GM18858 (cell line): ENCODE measurements around the gene TOP3B.
A peak's percentile ranks its signal among the peaks of the same experiment; 100 is the strongest.

Experiments
- ATAC-seq: cut with Tn5 transposase; IDR thresholded peaks from one replicate; pipeline ENCODE4 v1.9.1; 2021; ENCODE audit not compliant: unreplicated experiment

Gene TOP3B

DNA sequence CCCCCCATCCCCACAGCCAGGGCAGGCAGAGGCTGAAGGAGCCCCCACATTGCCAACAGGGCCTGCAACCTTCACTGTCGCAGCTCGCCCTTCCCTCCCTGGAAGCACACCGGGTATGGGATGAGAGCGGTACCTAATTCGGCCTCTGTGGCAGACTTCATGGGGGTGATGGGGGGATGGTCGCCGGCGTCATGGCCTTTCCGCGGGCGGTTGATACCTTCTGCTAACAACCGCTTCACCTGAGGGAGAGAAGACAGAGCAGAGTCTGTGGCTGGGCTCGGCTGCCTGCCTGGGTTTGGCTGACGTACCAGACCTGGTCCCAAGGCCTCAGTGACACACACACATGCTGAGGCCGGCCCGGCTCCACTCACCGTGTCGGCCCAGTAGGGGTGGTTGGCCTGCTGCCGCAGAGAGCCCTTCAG is 18.8 kb downstream of the TOP3B start:
- no peak for ATAC-seq

DNA sequence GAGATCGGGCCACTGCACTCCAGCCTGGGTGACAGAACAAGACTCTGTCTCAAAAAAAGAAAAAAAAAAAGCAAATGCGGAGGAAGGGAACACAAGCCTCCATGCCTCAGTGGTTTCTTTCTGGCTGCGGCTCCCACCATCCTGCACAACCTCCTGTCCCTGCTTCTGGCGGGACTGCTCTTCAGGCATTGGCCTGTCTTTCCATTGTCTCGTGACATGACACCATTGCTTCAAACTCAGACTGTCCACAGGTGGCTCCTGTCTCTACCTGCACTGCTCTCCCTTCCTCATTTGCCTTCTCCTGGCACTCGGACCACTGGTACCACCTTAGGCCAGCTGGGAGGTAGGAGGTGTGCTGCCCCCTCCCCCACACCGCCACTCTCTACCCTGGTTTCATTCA is 19.3 kb downstream of the TOP3B start:
- no peak for ATAC-seq

DNA sequence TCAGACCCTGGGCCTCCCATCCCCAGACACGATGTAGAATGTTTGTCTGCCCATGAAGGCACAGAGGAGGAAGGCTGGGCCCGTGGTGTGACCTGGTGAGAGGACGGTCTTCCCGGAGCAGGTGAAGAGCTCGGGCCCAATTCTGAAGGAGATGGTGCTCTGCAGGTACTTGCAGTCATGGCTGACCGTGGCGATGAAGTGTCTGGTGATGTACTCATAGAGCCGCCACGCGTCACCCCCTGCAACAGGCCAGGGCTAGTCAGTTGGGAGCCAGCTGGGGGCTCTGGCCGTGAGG is 20.0 kb downstream of the TOP3B start:
- ATAC-seq, result no peak

DNA sequence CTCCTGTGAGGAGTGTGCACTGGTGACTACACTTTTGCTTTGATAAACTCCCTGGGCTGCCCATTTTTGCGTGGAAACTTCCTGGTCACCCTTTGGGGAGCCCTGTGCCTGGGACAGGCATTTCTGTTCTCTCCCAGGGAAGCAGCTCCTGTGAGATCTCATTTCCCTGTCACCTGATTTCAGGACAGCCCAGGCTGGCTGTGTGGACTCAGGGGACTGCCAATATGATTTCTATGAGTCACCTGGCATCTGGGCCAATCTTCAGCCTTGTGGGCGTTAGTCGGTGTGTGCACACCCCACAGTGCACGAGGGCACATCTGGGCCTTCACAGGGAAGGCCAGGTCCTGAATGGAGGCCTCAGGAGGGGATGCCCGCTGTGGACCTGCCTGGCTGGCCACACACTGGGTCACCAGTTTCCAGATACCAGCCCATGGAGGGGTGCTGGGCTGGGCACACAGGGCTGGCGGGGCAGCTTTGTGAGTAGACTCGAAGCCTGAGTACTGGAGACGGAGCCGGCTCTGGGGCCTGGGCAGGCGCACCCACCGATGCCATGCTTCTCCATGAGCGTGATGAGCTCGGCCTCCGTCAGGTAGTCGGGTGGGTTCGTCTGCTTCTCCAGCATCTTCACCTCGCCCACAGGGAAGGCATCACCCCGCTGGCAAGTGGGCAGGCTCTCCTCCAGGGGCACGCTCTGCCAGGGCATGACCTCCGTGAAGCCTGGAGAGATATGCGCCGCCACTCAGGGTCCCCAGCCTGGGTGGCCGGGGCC is 20.5 kb downstream of the TOP3B start:
- no peak for ATAC-seq

DNA sequence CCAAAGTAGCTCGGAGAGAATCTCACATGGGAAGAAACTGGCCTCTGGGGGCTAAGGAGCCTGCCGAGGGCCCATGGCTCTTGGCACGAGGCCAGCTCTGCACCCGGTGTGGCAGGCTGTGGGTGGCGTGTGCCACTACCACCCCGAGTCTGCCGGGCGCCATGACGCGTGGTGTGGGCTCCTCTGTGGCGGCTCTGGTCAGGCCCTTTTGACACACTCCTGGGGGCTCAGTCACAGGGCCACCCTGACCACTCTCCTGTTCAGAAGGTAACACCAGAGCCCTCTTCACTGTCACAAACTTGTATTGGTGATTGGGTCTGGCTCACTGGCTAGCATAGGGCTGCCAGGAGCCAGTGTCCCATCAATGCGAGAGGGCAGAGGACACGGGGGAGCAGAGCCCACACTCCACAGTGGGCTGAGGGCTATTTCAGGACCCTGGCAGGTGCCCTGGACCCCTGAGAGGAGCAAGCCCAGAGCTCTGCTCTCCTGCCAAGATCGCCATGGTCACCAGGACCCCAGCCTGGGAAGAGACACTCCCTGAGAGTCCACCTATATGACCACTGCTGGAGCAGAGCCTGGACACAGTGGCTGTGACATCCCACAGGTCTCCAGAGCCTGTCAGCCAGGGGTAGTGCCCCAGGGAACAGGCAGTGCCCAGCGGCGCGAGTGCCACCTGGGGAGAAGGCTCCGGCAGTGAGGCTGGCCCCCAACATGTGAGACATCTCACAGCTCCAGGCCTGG is 21.3 kb downstream of the TOP3B start:
- no peak for ATAC-seq

DNA sequence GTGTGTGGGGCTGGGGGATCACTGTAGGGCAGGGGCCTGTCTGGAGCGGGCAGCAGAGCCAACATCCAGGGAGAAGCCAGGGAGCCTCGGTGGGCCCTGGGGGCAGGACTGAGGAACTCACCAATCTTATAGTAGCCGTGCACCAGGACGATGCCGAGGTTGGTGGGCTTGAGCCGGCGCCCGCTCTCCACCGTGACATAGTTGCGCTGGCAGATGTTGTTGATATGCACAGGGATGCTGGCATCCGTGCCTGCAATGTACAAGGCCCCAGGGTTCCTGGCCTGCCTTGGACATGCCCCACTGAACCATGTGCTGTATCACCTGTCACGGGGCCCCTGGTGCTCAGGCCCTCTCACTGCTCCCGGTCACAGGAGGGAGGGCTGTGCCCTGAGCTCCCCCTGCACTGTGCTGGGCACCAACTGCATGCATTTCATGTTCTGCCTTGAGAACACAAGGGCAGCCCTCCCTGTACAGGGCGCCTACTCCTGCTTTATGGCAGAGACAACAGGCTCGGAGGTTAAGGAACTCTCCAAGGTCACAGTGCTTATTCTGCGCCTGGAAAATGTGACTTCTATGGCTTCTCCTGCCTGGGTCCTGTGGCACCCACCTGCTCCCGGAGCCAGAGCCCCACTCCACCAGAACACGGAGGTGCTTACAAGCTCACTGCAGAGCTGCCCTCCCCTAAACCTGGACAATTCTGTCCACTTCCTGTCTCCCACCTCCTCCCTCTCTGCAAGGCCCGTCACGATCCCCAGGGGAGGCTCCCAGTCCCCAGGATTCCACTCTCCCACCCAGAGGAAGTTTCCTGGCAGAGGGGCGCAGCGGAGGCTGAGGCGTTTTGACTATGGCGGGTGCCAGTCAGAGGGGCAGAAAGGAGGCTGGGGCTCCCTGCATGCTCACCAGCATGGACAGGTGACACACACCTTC is 22.1 kb downstream of the TOP3B start:
- no peak for ATAC-seq

DNA sequence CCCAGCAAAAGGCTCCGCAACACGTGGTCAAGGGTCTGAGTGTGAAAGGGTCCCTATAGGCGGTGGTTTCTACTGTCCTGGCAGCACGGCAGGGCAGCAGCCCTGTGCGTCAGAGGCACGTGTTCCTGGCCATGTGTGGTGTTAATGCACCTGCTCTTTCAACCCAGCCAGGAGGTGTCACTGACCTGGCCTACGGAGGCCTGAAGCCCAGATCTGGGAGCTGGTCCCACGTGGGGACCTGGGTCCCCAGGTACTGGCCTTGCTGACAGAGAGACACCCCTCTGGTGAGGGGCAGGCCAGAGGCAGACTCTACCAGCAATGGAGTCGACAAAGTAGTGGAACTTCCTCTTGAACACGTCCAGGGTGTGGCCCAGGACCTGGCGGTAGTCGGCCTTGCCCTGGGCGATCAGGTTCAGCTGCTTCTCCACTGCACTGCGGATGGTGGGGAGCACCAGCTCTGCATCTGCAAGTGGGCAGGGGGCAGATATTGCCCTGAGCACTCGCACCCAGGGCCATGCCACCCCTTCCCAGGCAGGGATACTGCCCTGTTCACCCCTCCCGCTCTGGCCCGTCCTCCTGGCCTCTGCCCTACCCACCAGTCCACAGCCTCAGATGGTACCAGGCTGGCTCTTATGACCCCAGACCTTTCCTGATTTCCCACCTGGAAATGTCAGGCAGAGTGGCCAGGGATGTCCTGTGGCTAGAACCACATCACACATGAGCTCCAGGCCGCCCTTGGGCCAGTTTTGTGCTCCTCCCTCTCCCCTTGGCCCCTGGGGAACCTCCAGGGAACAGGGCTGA is 23.1 kb downstream of the TOP3B start:
- ATAC-seq, result no peak

DNA sequence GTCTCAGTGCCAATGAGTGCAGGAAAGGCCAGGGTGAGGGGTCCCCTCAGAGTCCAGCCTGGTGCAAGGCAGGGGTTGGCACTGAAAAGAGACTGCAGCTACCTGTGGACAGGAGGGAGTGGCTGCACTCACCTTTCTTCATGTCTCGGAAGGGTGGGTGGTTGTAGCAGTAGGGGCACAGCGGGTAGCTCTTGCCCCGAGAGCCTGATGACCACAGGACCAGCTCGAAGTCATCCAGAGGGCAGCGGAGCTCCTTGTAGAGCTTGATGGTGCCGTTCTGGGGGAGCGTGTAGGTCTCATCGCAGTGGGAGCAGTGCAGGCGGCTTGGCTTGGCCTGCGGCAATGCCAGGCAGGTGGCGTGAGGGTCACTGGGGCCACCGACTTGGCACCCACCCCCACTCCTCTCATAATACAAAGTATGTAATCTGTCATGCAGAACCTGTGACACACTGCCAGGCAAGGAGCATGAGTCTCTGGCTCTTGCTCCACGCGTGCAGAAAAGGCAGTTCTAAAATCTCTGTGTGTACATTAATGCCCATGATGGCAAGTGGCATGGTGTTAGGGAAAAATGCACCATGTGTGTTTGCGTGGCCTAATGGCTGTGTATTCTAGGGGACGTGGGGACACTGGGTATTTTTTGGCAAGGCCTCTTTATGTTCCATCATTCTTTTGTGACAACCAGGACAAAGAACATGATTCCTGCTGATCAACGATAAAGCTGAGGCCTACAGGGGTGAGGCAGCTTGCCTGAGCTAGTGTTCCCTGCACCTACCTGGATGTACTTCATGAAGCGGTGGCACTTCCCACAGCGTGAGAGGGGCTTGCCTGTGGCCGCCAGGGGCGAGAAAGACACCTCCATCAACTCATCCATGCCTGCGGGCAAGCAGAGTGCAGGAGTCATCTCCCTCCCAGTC is 24.0 kb downstream of the TOP3B start:
- no peak for ATAC-seq

DNA sequence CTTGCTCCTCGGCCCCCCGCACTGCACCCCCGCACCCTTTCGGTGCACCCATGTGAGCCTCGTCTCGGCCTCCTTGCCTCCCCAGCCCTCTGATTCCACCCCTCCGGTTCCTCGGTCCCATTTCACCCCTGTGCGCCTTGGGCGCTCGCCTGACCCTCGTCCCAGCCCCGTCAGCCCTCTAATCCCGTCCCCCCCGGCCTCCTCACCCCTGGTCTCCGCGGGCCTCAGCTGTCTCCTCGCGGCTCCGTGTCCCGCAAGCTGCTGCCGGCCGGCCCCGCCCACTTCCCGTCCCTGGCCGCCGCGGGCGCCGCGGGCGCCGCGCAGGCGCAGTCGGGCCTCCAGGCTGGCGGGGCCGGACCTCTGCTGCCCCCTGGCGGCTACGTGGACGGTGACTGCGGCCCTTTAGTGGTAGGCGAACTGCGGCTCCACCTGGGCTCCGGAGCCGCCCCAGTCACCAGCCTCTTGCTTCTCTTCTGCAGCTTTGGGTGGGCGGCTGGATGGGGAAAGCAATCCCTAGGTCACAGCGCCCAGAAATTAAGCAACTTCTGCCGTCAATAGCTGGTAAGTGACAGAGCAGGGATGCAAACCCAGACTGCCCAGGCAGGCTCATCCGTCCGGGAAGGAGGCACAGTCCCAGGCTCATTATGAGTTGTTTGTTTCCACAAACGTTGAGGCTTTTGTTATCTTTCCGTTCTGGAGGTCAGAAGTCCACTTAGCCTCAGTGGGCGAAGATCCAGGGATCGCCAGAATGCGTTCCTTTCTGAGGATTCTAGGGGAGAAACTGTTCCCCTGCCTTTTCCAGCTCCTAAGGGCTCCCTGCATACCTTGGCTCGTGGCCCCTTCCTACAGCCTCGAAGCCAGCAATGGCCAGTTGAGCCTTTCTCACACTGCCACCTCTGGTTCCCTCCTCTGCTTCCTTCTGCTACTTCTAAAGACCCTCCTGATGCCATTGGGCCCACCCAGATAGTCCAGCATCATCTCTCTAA is 29.7 kb downstream of the TOP3B start, which contains the start of gene PPM1F:
PPM1F (minus strand) TSS at position 263 of the 986 bp plus-strand sequence. CDS start 6,800 bp downstream, outside the sequence.
- ATAC-seq, result peak; percentile 58

DNA sequence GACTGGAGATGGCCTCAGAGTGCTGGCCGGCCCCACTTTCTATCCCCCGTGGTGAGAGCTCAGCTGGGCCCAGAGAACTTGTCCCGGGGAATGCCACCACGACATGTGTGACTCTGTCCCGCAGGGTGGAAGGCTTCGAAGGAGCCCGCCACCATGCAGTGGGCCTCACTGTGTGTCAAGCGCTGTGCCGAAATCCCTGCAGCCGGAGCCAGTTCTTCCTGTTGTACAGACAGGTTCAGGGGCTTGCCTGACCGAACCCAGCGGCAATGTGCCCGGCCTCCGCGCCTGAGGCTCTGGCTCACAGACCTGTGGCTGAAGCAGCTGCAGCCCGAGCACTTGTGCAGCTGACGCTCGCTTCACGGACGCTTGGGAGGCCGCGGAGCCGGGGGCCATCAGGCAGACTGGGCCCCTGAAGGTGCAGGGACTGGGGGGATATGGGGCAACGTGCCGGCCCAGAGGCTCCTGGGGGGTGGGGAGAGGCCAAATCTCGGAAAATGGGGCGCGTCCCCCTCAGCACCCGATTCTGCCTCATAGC is 30.6 kb downstream of the TOP3B start:
- no peak for ATAC-seq

DNA sequence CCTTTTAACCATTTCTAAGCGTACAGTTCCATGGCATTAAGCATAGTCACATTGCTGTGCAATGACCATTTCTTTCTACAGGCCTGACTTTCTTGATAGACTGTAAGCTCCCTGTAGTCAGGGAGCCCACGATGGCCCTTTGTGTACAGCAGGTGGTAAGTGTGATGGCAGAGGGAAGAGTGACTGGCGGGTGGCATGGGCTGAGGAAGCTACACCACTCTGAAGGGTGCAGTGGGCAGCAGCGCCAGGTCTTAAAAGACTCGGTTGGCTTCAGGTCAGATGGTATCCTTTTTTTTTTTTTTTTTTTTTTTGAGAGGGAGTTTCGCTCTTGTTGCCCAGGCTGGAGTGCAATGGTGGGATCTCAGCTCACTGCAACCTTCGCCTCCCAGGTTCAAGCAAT is 31.5 kb downstream of the TOP3B start:
- ATAC-seq, result no peak

DNA sequence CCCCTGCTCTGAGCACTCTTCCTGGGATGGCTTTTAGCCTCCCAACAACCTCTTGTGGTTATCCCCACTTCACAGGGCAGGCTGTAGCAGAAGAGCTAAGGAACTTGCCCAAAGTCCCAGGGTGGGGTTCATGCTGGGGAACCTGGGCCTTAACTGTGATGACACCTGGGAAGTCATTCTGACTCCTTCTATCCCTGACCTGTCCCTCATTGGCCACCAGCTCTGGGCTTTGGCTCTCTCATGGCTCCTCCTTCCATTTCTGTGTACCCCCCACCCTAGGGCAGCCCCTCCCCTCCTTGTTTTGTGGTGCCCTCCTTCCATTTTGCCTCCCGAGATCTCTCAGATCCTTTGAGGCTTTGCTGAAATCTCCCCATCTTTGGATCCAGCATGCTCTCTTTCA is 32.6 kb downstream of the TOP3B start:
- no peak for ATAC-seq

DNA sequence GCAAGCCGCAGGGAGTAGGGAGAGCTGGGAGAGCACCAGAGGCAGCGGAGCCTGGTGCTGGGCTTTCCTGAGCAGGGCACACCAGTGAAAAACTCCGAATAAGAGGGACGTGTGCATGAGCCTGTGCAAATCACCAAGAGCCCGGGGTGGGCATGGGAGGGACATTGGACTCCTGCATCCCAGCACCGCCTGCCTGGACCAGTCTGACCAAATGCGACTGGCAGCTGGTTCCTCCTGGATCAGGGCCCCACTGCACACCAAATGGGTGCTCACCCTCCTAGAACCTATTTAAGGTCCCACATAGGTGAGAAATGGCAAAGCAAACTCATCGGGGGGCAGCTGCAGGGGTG is 33.0 kb downstream of the TOP3B start:
- no peak for ATAC-seq

DNA sequence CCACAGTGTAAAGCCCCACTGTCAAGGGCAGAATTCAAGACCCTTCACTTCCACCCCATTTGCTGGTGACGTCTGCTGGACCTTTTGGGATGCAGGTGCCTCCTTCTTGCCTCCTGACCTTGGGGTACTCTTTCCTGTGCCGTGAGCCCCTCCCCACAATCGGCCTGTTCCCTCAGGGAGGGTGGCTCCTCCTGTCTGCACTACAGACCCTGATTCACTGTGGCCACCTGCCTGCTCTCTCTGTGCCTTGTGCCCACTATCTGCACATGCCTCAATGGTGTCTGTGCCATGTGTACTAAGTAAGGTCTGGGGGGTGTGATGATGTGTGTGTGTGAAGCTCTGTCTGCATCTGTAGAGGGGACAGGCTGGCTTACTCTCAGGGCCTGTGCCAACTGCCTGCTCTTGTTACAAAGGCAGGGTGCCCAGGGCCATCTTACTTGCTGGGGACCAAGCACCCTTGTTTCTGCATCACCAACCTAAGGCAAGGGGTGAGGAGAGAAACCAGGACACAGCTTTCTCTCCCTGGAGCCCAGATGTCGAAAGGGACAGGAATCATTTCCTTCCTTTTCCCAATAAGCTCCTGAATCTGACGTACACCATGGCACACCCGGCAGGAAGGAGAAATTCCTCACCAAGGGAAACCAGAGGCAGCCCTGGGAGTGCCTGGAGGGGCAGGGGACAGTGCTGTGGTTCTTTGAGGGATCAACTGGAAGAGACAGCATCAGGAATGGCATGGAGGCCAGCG is 33.6 kb downstream of the TOP3B start:
- ATAC-seq, result no peak

DNA sequence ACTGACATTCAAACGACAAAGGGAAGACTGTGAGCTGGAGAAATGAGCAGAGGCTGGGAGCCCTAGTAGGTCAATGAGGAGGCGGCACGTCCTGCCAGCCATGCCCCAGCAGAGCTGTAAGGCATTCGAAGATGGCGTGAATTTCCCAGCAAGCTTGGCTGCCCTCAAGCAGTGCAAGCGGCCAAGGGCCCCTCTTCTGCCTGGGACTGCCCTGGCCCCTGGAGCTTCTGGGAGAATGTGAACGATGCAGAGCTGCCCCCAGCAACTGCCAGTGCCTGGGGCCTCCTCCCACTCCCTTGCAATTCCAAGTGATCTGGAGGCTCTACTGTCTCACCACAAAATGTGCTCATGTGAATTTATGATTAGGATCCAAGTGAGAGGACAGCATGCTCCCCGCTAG is 34.2 kb downstream of the TOP3B start:
- no peak for ATAC-seq

DNA sequence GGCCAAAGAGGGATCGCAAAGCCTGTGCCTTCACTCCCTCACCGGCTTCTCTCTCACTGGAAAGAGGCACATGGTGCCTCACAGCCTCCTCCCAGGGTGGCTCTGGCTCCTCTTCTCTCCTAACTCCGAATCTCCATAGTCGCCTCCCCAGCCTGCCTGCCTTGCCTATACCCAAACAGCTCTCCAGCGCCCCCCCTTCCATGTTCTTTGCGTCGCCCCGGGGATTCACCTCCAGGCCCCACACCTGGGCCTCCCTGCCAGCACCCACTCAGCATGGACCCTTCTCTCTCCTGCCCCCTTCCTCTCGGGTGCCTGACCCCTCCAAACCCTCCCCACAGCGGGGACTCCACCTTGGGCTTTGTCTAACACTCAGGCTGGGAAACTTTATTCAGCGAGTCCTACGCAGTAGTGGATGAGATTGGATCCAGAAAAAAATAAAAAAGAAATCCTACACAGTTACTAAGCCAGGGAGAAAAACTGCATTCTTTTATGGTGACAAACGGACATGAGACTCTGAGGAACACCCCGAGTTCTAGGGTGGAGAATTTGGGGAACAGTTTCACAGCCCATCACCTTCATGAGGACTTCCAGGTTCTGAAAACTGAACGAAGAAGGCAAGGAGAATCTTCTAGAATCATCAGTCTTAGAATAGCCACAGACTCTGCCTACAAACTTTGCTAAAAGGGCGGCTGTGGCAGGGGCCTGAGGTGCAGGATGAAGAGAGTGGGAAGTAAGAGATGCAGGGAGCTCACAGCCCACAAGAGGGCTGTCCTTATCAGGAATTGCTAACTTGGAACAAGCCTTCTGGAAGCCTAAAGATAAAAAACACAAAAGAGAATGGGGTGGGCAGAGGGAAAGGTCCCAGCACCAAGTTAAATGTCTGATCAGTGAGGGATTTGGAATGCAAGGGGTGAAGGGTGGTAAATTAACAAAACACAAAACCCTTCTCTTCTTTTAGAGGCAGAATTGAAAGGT is 35.3 kb downstream of the TOP3B start:
- no peak for ATAC-seq
